ENCODE measurements around the gene HNRNPF. TPM values are rescaled to one million over a fixed set of nuclear protein-coding genes. Genes with fewer than 3 reads are reported as not detected.
"Not testable (repeated sequence)": the region's sequence is repeated elsewhere in the genome, so short reads cannot be mapped to it uniquely, and the experiment has no call there.

Gene HNRNPF
- total RNA-seq, 2 experiments from 2014 or later: 446 to 512 TPM

- no peaks in the 10 kb centered on the region for H3K9me3 Mint-ChIP-seq (ENCODE audit: low read depth)
- H3K27me3 Mint-ChIP-seq: peaks cover 20% of the 10 kb centered on the region
- H3K27ac Mint-ChIP-seq: no peak overlapping the region
- H3K4me3 Mint-ChIP-seq: no peak overlapping the region
- no peak for DNase-seq
- H3K36me3 Mint-ChIP-seq: no peaks in the 10 kb centered on the region
- no peak for ATAC-seq
- CTCF ChIA-PET: interaction anchor here (3.6 kb wide), 1 partner anchor 138 kb away, joined by 13 read pairs; no protein-coding TSS in a partner anchor
- H3K4me1 Mint-ChIP-seq: peaks cover 16% of the 10 kb centered on the region
Observed at GRCh38 chr10:43343126-43343525, 65.9 kb downstream of the HNRNPF start.

DNA sequence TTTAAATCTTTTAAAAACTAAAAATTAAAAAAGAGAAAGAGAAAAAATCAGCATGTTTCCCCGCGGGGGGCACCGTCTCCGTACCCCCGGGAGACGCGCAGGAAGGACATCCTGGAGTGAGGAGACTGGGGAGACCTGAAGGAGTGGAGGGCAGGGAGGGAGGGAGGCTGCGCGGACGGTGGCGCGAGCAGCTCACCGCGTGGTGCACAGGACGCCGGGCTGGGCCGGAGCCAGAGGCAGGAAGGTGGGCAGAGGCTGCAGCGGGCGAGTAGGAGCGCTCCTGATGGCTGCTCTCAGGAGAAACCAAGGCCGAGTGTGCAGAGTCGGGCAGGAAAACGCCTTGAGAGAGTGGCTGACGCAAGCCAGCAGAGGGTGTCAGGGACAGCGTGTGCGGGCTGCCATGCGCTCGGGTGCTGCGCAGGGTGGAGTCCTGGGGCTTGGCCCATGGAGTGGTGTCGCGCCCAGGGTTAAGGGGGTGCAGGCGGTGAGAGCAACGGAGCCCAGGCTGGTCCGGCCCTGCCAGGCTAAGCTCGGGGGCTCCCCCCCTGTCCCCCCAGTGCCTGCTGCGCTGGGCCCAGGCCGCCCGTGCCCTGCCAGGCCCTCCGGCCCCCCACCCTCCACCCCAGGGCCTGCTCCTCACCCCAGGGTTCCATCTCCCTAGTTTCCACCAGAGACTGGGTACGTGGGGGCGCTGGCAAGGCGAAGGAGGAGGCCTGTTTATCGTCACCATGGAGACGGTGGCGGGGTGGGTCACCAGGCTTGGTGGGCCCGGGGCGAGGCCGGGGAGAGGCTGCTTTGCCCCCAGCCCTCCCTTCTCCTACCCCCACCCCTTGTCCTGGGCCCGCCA, 66.5 kb downstream of the HNRNPF start:
- Mint-ChIP-seq H3K27ac (no peak overlapping the region), H3K36me3 (no peaks in the 10 kb centered on the region), H3K27me3 (peaks cover 22% of the 10 kb centered on the region), H3K4me1 (peaks cover 13% of the 10 kb centered on the region), H3K9me3 (ENCODE audit: low read depth) (no peaks in the 10 kb centered on the region), H3K4me3 (no peak overlapping the region)
- CTCF ChIA-PET: interaction anchor here (1.9 kb wide), 1 partner anchor 49 kb away, joined by 7 read pairs; no protein-coding TSS in a partner anchor
- ATAC-seq: no peak
- DNase-seq: no peak

- Mint-ChIP-seq H3K27me3 (peaks cover 24% of the 10 kb centered on the region), H3K27ac (no peak overlapping the region), H3K4me1 (peaks cover 15% of the 10 kb centered on the region), H3K36me3 (no peaks in the 10 kb centered on the region), H3K9me3 (ENCODE audit: low read depth) (no peaks in the 10 kb centered on the region), H3K4me3 (no peak overlapping the region)
- ATAC-seq: no peak
- CTCF ChIA-PET: interaction anchor here (1.9 kb wide), 1 partner anchor 48 kb away, joined by 7 read pairs; no protein-coding TSS in a partner anchor
- DNase-seq: no peak
Observed at GRCh38 chr10:43341450-43341849, 67.5 kb downstream of the HNRNPF start.

- H3K4me1 Mint-ChIP-seq: peaks cover 15% of the 10 kb centered on the region
- DNase-seq (no peak), ATAC-seq (no peak)
- H3K4me3 Mint-ChIP-seq: no peak overlapping the region
- no peak overlapping the region for H3K27ac Mint-ChIP-seq
- no peaks in the 10 kb centered on the region for H3K36me3 Mint-ChIP-seq
- CTCF ChIA-PET: interaction anchor here (1.9 kb wide), 1 partner anchor 48 kb away, joined by 7 read pairs; no protein-coding TSS in a partner anchor
- H3K27me3 Mint-ChIP-seq: peaks cover 24% of the 10 kb centered on the region
- H3K9me3 Mint-ChIP-seq (ENCODE audit: low read depth): no peaks in the 10 kb centered on the region
Observed at GRCh38 chr10:43340619-43341018, 68.4 kb downstream of the HNRNPF start.

DNA sequence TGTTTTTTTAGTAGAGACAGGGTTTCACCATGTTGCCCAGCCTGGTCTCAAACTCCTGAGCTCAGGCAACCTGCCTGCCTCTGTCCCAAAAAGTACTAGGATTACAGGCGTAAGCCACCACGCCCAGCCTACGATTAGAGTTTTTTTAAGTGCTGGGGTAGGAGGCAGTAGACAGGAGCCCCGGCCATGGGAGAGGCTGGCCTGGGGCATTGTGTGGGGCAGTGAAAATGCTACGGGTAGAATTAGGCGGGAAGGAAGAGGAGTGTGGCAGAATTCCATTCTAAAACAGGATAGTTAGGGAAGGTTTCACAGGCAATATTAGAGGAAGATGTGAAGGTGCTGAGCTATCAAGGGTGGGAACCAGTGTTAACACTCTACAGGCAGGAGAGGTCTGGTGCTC, 68.9 kb downstream of the HNRNPF start:
- CTCF ChIA-PET: interaction anchor here (0.9 to 1.9 kb wide), 3 partner anchors 8 to 48 kb away, joined by 3 to 7 read pairs (median 3); no protein-coding TSS in a partner anchor
- Mint-ChIP-seq H3K9me3 (ENCODE audit: low read depth) (no peaks in the 10 kb centered on the region), H3K27me3 (peaks cover 24% of the 10 kb centered on the region), H3K36me3 (no peaks in the 10 kb centered on the region), H3K27ac (no peak overlapping the region), H3K4me3 (no peak overlapping the region), H3K4me1 (peaks cover 15% of the 10 kb centered on the region)
- no peak for ATAC-seq
- DNase-seq: no peak

DNA sequence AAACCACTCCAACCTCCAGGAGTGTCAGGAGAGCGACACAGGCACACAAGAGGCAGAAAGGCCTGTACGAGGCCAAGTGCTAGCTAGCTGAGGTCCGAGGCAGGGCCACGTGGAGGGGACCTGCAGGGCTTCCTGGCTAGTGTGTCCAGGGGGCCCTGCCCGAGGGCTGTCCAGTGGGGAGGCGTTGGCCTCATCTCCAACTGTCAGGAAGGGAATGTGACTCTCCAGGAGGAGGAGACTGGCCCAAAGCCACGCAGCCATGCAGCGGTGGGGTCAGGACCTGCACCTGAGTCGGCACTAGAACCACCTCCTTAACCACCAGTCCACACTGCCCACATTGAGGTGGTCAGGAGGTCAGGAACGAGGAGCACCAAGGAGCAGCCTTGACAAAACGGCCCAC, 69.8 kb downstream of the HNRNPF start:
- Mint-ChIP-seq H3K4me1 (peaks cover 12% of the 10 kb centered on the region), H3K27ac (no peak overlapping the region), H3K27me3 (peaks cover 24% of the 10 kb centered on the region), H3K4me3 (no peak overlapping the region), H3K9me3 (ENCODE audit: low read depth) (no peaks in the 10 kb centered on the region), H3K36me3 (no peaks in the 10 kb centered on the region)
- DNase-seq (no peak), ATAC-seq (no peak)
- CTCF ChIA-PET: interaction anchor here (1.0 kb wide), 2 partner anchors 10 to 73 kb away, joined by 3 to 5 read pairs; no protein-coding TSS in a partner anchor

- ATAC-seq (no peak), DNase-seq (no peak)
- H3K4me1 Mint-ChIP-seq: peaks cover 14% of the 10 kb centered on the region
- peaks cover 24% of the 10 kb centered on the region for H3K27me3 Mint-ChIP-seq
- H3K27ac Mint-ChIP-seq: no peak overlapping the region
- no peaks in the 10 kb centered on the region for H3K36me3 Mint-ChIP-seq
- CTCF ChIA-PET: interaction anchor here (1.0 to 1.1 kb wide), 3 partner anchors 11 to 72 kb away, joined by 3 to 5 read pairs (median 4); no protein-coding TSS in a partner anchor
- no peak overlapping the region for H3K4me3 Mint-ChIP-seq
- no peaks in the 10 kb centered on the region for H3K9me3 Mint-ChIP-seq (ENCODE audit: low read depth)
Observed at GRCh38 chr10:43338117-43338516, 70.9 kb downstream of the HNRNPF start.

DNA sequence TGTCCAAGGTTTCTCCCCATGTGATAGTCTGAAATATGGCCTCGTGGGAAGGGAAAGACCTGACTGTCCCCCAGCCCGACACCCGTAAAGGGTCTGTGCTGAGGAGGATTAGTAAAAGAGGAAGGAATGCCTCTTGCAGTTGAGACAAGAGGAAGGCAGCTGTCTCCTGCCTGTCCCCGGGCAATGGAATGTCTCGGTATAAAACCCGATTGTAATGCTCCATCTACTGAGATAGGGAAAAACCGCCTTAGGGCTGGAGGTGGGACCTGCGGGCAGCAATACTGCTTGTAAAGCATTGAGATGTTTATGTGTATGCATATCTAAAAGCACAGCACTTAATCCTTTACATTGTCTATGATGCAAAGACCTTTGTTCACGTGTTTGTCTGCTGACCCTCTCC, 71.5 kb downstream of the HNRNPF start:
- DNase-seq; H3K27ac Mint-ChIP-seq; ATAC-seq; H3K4me3 Mint-ChIP-seq; H3K9me3 Mint-ChIP-seq (ENCODE audit: low read depth); H3K36me3 Mint-ChIP-seq; CTCF ChIA-PET: not testable (repeated sequence)
- peaks cover 24% of the 10 kb centered on the region for H3K27me3 Mint-ChIP-seq
- H3K4me1 Mint-ChIP-seq: peaks cover 20% of the 10 kb centered on the region

GRCh38 chr10:43336641-43337318, 72.2 kb downstream of the HNRNPF start:
- CTCF ChIA-PET: interaction anchor here (1.0 to 1.3 kb wide), 2 partner anchors 43 to 132 kb away, joined by 3 read pairs; no protein-coding TSS in a partner anchor
- DNase-seq (no peak), ATAC-seq (no peak)
- H3K4me1 Mint-ChIP-seq: peaks cover 26% of the 10 kb centered on the region
- no peak overlapping the region for H3K4me3 Mint-ChIP-seq
- peaks cover 24% of the 10 kb centered on the region for H3K27me3 Mint-ChIP-seq
- no peak overlapping the region for H3K27ac Mint-ChIP-seq
- no peaks in the 10 kb centered on the region for H3K9me3 Mint-ChIP-seq (ENCODE audit: low read depth)
- H3K36me3 Mint-ChIP-seq: peaks cover under 1% of the 10 kb centered on the region

DNA sequence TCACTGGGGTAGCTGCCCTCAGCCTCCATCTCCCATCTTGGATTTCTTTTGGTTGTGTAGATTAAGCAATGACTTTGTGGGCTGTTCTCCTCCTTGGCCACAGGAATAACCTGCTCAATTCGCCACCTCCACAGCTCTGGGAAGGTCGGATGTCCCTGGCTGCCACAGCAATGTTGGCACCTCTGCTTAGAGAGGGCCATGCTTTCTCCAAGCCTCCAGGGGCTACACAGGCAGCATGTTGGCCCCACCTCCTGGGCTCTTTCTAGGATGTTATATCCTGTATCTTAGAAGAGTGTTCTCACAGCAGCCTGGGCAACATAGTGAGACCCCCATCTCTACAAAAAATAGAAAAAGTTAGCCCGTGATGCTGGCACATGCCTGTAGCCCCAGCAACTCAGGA, 72.9 kb downstream of the HNRNPF start:
- Mint-ChIP-seq H3K27me3 (peaks cover 24% of the 10 kb centered on the region), H3K4me3 (no peak overlapping the region), H3K4me1 (peaks cover 30% of the 10 kb centered on the region), H3K27ac (no peak overlapping the region), H3K9me3 (ENCODE audit: low read depth) (no peaks in the 10 kb centered on the region), H3K36me3 (peaks cover 2% of the 10 kb centered on the region)
- CTCF ChIA-PET: interaction anchor here (1.3 kb wide), 1 partner anchor 131 kb away, joined by 3 read pairs; no protein-coding TSS in a partner anchor
- DNase-seq (no peak), ATAC-seq (no peak)

Other genes with a start within 250 kb of the HNRNPF start
- gene RASGEF1A, start 142.1 kb downstream of the HNRNPF start, total RNA-seq: 1 to 10 TPM; 3.2 to 4.2 TPM
- under 1 TPM in 1 of 2 experiments, not detected in 1; 0.37 TPM for gene FXYD4, start 37.5 kb downstream of the HNRNPF start, total RNA-seq
- 1 to 10 TPM; 1.9 to 2.7 TPM for gene ZNF487, start 27.9 kb upstream of the HNRNPF start, total RNA-seq
- gene ZNF239, start 165.4 kb upstream of the HNRNPF start, total RNA-seq: under 1 TPM in 1 of 2 experiments, not detected in 1; 0.26 TPM
- gene ZNF485, start 197.3 kb upstream of the HNRNPF start, total RNA-seq: 1 to 10 TPM; 1.1 to 1.6 TPM
- 1 to 10 TPM; 6.5 to 8.2 TPM for gene ZNF32, start 239.7 kb upstream of the HNRNPF start, total RNA-seq